H1 (cell line): ENCODE results near the gene PTPRG. TPM values are rescaled to one million over a fixed set of nuclear protein-coding genes. Genes with fewer than 3 reads are reported as not detected.
A peak's percentile ranks its signal among the peaks of the same experiment; 100 is the strongest.

ENCODE experiments used
- CTCF ChIA-PET: fragments of 300-600 bp; sonication (Branson Sonifier 250); formaldehyde crosslinking; loops from one replicate; lab custom pipeline; 2021; ENCODE audit not compliant: partially characterized antibody; lab: Charles Lee
- POLR2A ChIA-PET: fragments of 300-600 bp; sonication (Branson Sonifier 250); formaldehyde crosslinking; loops from one replicate; lab custom pipeline; 2021; ENCODE audit warnings: inconsistent platforms; ENCODE audit not compliant: partially characterized antibody; lab: Charles Lee
- DNase-seq, 2 experiments: peaks; one replicate each; pipeline versions ENCODE4 v3.0.0 to v3.0.0-alpha.2; 2010 to 2022; ENCODE audit warnings: low spot score in 2 of 2, low read depth in 1 of 2, mixed read lengths in 1 of 2
- FAIRE-seq: peaks from 2 replicates; lab custom pipeline; 2011; peaks lifted over from hg19 to GRCh38; lab: Jason Lieb, UNC
- H2AFZ ChIP-seq: 2 replicates; pipeline ENCODE4 v1.8.1; 2012; ENCODE audit warnings: low read length, inconsistent platforms
- H2AK5ac ChIP-seq: 2 replicates; pipeline ENCODE4 v1.6.1; 2013; ENCODE audit warnings: low read depth, low read length
- H2BK120ac ChIP-seq: replicated peaks from 2 replicates; pipeline ENCODE3; 2013; ENCODE audit warnings: low read depth, low read length, inconsistent platforms
- H2BK12ac ChIP-seq: 2 replicates; pipeline ENCODE4 v1.6.1; 2013; ENCODE audit warnings: low read depth, low read length
- H2BK15ac ChIP-seq: 2 replicates; pipeline ENCODE4 v1.6.1; 2013; ENCODE audit warnings: low read length
- H2BK20ac ChIP-seq: 2 replicates; pipeline ENCODE4 v1.6.1; 2013; ENCODE audit warnings: low read length
- H2BK5ac ChIP-seq: 2 replicates; pipeline ENCODE4 v1.6.1; 2013; ENCODE audit warnings: low read depth, low read length
- H3K14ac ChIP-seq: 2 replicates; pipeline ENCODE4 v1.6.1; 2013; ENCODE audit warnings: inconsistent platforms; ENCODE audit not compliant: insufficient read length
- H3K18ac ChIP-seq: 2 replicates; pipeline ENCODE4 v1.6.1; 2013; ENCODE audit warnings: low read length; ENCODE audit errors: extremely low read depth
- H3K23ac ChIP-seq: 2 replicates; pipeline ENCODE4 v1.6.1; 2013; ENCODE audit warnings: inconsistent platforms; ENCODE audit not compliant: insufficient read length
- H3K23me2 ChIP-seq: 2 replicates; pipeline ENCODE4 v1.6.1; 2013; ENCODE audit warnings: low read depth, low read length
- H3K27ac ChIP-seq: 2 replicates; pipeline ENCODE4 v1.6.1; 2011; ENCODE audit warnings: low read depth, low read length, inconsistent platforms
- H3K27me3 ChIP-seq, 4 experiments: replicated peaks in 1 of 4; 1 replicate in 1 of 4; 2 replicates in 3 of 4; pipeline versions ENCODE4 v1.6.1 to v1.8.1; 2011 to 2013; ENCODE audit warnings: low read length in 3 of 4, mild to moderate bottlenecking in 3 of 4, inconsistent platforms in 2 of 4, mixed read lengths in 2 of 4, moderate library complexity in 1 of 4; ENCODE audit not compliant: control insufficient read depth in 3 of 4, insufficient read depth in 3 of 4; ENCODE audit errors: extremely low read depth in 1 of 4
- H3K36me3 ChIP-seq, 4 experiments: 2 replicates each; pipeline versions ENCODE4 v1.6.1 to v1.8.1; 2011 to 2013; ENCODE audit warnings: mild to moderate bottlenecking in 4 of 4, low read length in 3 of 4, moderate library complexity in 2 of 4, control low read depth in 1 of 4, inconsistent platforms in 1 of 4; ENCODE audit not compliant: insufficient read depth in 4 of 4, control insufficient read depth in 2 of 4
- H3K4ac ChIP-seq: replicated peaks from 2 replicates; pipeline ENCODE3; 2013; ENCODE audit warnings: low read length, low read depth, mixed read lengths, inconsistent platforms; ENCODE audit not compliant: insufficient read length
- H3K4me1 ChIP-seq, 4 experiments: replicated peaks in 1 of 4; 1 replicate in 1 of 4; 2 replicates in 3 of 4; pipeline versions ENCODE4 v1.6.1 to v1.8.1; 2011 to 2013; ENCODE audit warnings: low read length in 3 of 4, inconsistent platforms in 2 of 4, mixed read lengths in 1 of 4; ENCODE audit not compliant: insufficient read depth in 4 of 4, control insufficient read depth in 3 of 4
- H3K4me2 ChIP-seq, 2 experiments: 2 replicates each; pipeline versions ENCODE4 v1.6.1 to v1.8.1; 2011 to 2013; ENCODE audit warnings: low read depth in 2 of 2, low read length in 2 of 2, control low read depth in 1 of 2, inconsistent platforms in 1 of 2, mild to moderate bottlenecking in 1 of 2; ENCODE audit not compliant: insufficient read depth in 1 of 2
- H3K4me3 ChIP-seq, 4 experiments: fragments of 200-600, 300-600 bp in 1 of 4; sonication (generic), shearing (Covaris generic), sonication (Bioruptor Twin) in 1 of 4; 2 replicates each; pipeline versions ENCODE4 v1.5.1 to v1.8.1; 2011 to 2016; ENCODE audit warnings: low read length in 4 of 4, low read depth in 3 of 4, control low read depth in 2 of 4, inconsistent platforms in 2 of 4, mild to moderate bottlenecking in 2 of 4, mixed read lengths in 1 of 4, moderate library complexity in 1 of 4; ENCODE audit not compliant: insufficient read depth in 2 of 4; ENCODE audit errors: extremely low read depth in 1 of 4
- H3K56ac ChIP-seq: replicated peaks from 2 replicates; pipeline ENCODE3; 2013; ENCODE audit warnings: low read depth, mild to moderate bottlenecking, mixed read lengths, low read length, inconsistent platforms; ENCODE audit not compliant: insufficient read length
- H3K79me1 ChIP-seq: 2 replicates; pipeline ENCODE4 v1.6.1; 2013; ENCODE audit warnings: low read depth, low read length, control low read depth
- H3K79me2 ChIP-seq, 2 experiments: 2 replicates each; pipeline versions ENCODE4 v1.6.1 to v1.8.1; 2012 to 2013; ENCODE audit warnings: low read length in 2 of 2, mild to moderate bottlenecking in 2 of 2, inconsistent platforms in 1 of 2; ENCODE audit not compliant: insufficient read depth in 2 of 2, control insufficient read depth in 1 of 2
- H3K9ac ChIP-seq, 4 experiments: replicated peaks in 1 of 4; 1 replicate in 1 of 4; 2 replicates in 3 of 4; pipeline versions ENCODE4 v1.6.1 to v1.8.1; 2011 to 2013; ENCODE audit warnings: low read depth in 3 of 4, low read length in 3 of 4, control low read depth in 2 of 4, mild to moderate bottlenecking in 2 of 4, moderate library complexity in 2 of 4, inconsistent platforms in 1 of 4; ENCODE audit errors: extremely low read depth in 1 of 4
- H3K9me3 ChIP-seq, 2 experiments: 2 replicates each; pipeline versions ENCODE4 v1.6.1 to v1.8.1; 2012 to 2013; ENCODE audit warnings: mild to moderate bottlenecking in 2 of 2, moderate library complexity in 2 of 2, control low read depth in 1 of 2, inconsistent platforms in 1 of 2, low read depth in 1 of 2, low read length in 1 of 2, mixed read lengths in 1 of 2; ENCODE audit not compliant: insufficient read depth in 2 of 2
- H4K20me1 ChIP-seq, 2 experiments: replicated peaks in 1 of 2; 2 replicates each; pipeline versions ENCODE3 to v1.8.1; 2011 to 2013; ENCODE audit warnings: inconsistent platforms in 2 of 2, low read length in 2 of 2, mild to moderate bottlenecking in 1 of 2; ENCODE audit not compliant: insufficient read depth in 2 of 2, control insufficient read depth in 1 of 2
- H4K5ac ChIP-seq: 2 replicates; pipeline ENCODE4 v1.6.1; 2013; ENCODE audit warnings: low read length, low read depth, mixed read lengths, inconsistent platforms; ENCODE audit not compliant: insufficient read length
- H4K8ac ChIP-seq: 2 replicates; pipeline ENCODE4 v1.8.0; 2013; ENCODE audit warnings: mild to moderate bottlenecking, moderate library complexity, low read length, inconsistent platforms; ENCODE audit not compliant: insufficient read depth; ENCODE audit errors: extremely low read depth
- H4K91ac ChIP-seq: replicated peaks from 2 replicates; pipeline ENCODE3; 2013; ENCODE audit warnings: low read length, mixed read lengths, inconsistent platforms; ENCODE audit not compliant: insufficient read length
- ATF3 ChIP-seq: IDR thresholded peaks from 2 replicates; pipeline ENCODE4 v1.6.1; 2011; ENCODE audit warnings: low read depth, mild to moderate bottlenecking, low read length; ENCODE audit not compliant: insufficient read depth
- BCL11A ChIP-seq, 2 experiments: IDR thresholded peaks; one replicate each; pipeline ENCODE4 v1.6.1; 2011; ENCODE audit warnings: low read depth in 2 of 2, low read length in 2 of 2, mild to moderate bottlenecking in 2 of 2
- CBX5 ChIP-seq: fragments of 300-800, 300-1000 bp; sonication (generic); IDR thresholded peaks from 2 replicates; pipeline ENCODE4 v1.7.1; 2016; ENCODE audit warnings: antibody characterized with exemption, low read length, low read depth
- EZH2 ChIP-seq: fragments of 200-600 bp; sonication (generic); IDR thresholded peaks from 2 replicates; pipeline ENCODE4 v1.7.1; 2012; ENCODE audit warnings: low read depth, mild to moderate bottlenecking, moderate library complexity, low read length, inconsistent platforms; ENCODE audit not compliant: severe bottlenecking
- RFX5 ChIP-seq: IDR thresholded peaks from 2 replicates; pipeline ENCODE4 v1.6.1; 2011; ENCODE audit warnings: low read depth, low read length, improper control_type of control experiment, borderline replicate concordance
- SIN3A ChIP-seq, 2 experiments: IDR thresholded peaks in 1 of 2; conservative IDR thresholded peaks in 1 of 2; 2 replicates each; pipeline ENCODE4 v1.6.1; 2011 to 2012; ENCODE audit warnings: low read length in 2 of 2, improper control_type of control experiment in 1 of 2, low read depth in 1 of 2, mild to moderate bottlenecking in 1 of 2
- SIRT6 ChIP-seq: IDR thresholded peaks from one replicate; pipeline ENCODE4 v1.7.1; 2012; ENCODE audit warnings: low read length, inconsistent platforms
- SP1 ChIP-seq: IDR thresholded peaks from 2 replicates; pipeline ENCODE4 v1.6.1; 2011; ENCODE audit warnings: low read depth, low read length
- SP2 ChIP-seq: IDR thresholded peaks from 2 replicates; pipeline ENCODE4 v1.6.1; 2012; ENCODE audit warnings: mild to moderate bottlenecking, low read length, inconsistent platforms
- TAF1 ChIP-seq: IDR thresholded peaks from 2 replicates; pipeline ENCODE4 v1.6.1; 2011; ENCODE audit warnings: mild to moderate bottlenecking, low read depth, low read length
- USF2 ChIP-seq: IDR thresholded peaks from 2 replicates; pipeline ENCODE4 v1.6.1; 2011; ENCODE audit warnings: low read length, improper control_type of control experiment
- YY1 ChIP-seq: IDR thresholded peaks from 2 replicates; pipeline ENCODE4 v1.6.1; 2011; ENCODE audit warnings: low read depth, mild to moderate bottlenecking, low read length
- WGBS, 2 experiments: shearing (Covaris generic) in 1 of 2; methylation state at CpG; one replicate each; pipeline versions ENCODE4 v1.1.6 to v1.1.7; 2013 to 2015; ENCODE audit warnings: low lambda C conversion rate in 2 of 2, mixed read lengths in 2 of 2, inconsistent platforms in 1 of 2, low coverage in 1 of 2, missing lambda C conversion rate in 1 of 2; ENCODE audit not compliant: insufficient replicate concordance in 2 of 2, insufficient coverage in 1 of 2, insufficient read length in 1 of 2; ENCODE audit errors: extremely low coverage in 1 of 2, missing lambda C conversion rate in 1 of 2; 5-methylcytosine and 5-hydroxymethylcytosine counted together
- polyA plus RNA-seq, 7 experiments: library from polyadenylated mRNA; depleted of rRNA in 3 of 7; stranded (reverse) in 5 of 7; unstranded in 2 of 7; fragments of >200 nt in 5 of 7; fragments of 200-250 nt in 2 of 7; gene quantifications; 1 replicate in 5 of 7; 2 replicates in 1 of 7; 4 replicates in 1 of 7; pipeline versions ENCODE4 v1.2.1 to v1.2.3, GENCODE V29; 2011 to 2013; ENCODE audit warnings: missing spikeins in 2 of 7, mixed read lengths in 2 of 7
- total RNA-seq: library from RNA; stranded (reverse); fragmentation: NEBNext Ultra II Directional; extraction: Animal tissue kit (Norgen Biotek cat#: 25700); gene quantifications from 2 replicates; pipeline ENCODE4 v1.2.1, GENCODE V29; 2021

PTPRG gene
- total and polyA plus RNA-seq, 2 of the 8 experiments (the other 6 are each of a cell fraction or from before 2014, with no cell fraction given) = 23.3 to 96.2 TPM

- peaks cover 5 to 37% (median 31%) of the 10 kb centered on the region in 4 experiments for H3K4me1 ChIP-seq
- H3K18ac ChIP-seq = peak overlapping the region; percentile 79; the same call in 1 of the 2 replicates
- FAIRE-seq (no peak), DNase-seq (no peak)
- no peaks in the 10 kb centered on the region for H3K23me2 ChIP-seq
- no peak overlapping the region for H2BK120ac ChIP-seq
- H4K5ac ChIP-seq = no peak overlapping the region
- H3K27me3 ChIP-seq = no peaks in the 10 kb centered on the region
- peak overlapping the region; percentile 32; the same call in 1 of the 2 replicates for H2BK5ac ChIP-seq
- H2BK12ac ChIP-seq = 0 out of 2 replicates have a peak overlapping the region, but pooled peaks have one; percentile 54
- H3K79me2 ChIP-seq = peaks cover 6 to 82% of the 10 kb centered on the region in 2 experiments; a peak in 3 of 4 replicates
- H2BK20ac ChIP-seq = no peak overlapping the region; the same call in 1 of the 2 replicates
- H3K4me2 ChIP-seq = no peak overlapping the region
- H3K56ac ChIP-seq = no peak overlapping the region
- H2AFZ ChIP-seq = no peak overlapping the region
- H3K36me3 ChIP-seq = no peaks in the 10 kb centered on the region
- no peak overlapping the region for H3K27ac ChIP-seq
- no peak overlapping the region for H2AK5ac ChIP-seq
- 67% methylated on average over 2 of the region's 2 CpGs; no CpG with 5 or more reads in 1 of the 2 experiments for WGBS, 2 experiments
- H3K4ac ChIP-seq = no peak overlapping the region
- ChIA-PET POLR2A (interaction anchor here (1.0 to 5.7 kb wide), 4 partner anchors 8 to 13 kb away, joined by 3 to 42 read pairs (median 5); no protein-coding TSS in a partner anchor), CTCF (interaction anchor here (0.6 to 1.9 kb wide), 3 partner anchors 12 to 490 kb away, joined by 3 to 6 read pairs (median 4); no protein-coding TSS in a partner anchor)
- H3K4me3 ChIP-seq = no peak overlapping the region
- H3K14ac ChIP-seq = no peak overlapping the region
- H2BK15ac ChIP-seq = no peak overlapping the region
- no peaks in the 10 kb centered on the region for H3K9me3 ChIP-seq
- TF ChIP-seq SP2 (no peak), TAF1 (no peak), YY1 (no peak), BCL11A (IDR thresholded peaks at IDR 0.05; ENCODE audit: low read depth in 2 of 2, low read length in 2 of 2) (no peak), SIN3A (conservative IDR thresholded peaks at IDR 0.05 in 1 of 2, IDR thresholded peaks at IDR 0.05 in 1 of 2; ENCODE audit: low read depth in 1 of 2, low read length in 2 of 2) (no peak), CBX5 (no peak), EZH2 (no peak), RFX5 (no peak), SP1 (no peak), USF2 (no peak), SIRT6 (no peak), ATF3 (no peak)
- no peaks in the 10 kb centered on the region for H4K20me1 ChIP-seq
- H3K23ac ChIP-seq = no peak overlapping the region
- no peak overlapping the region for H4K8ac ChIP-seq
- H3K79me1 ChIP-seq = peaks cover 5% of the 10 kb centered on the region; the same call in 1 of the 2 replicates
- H3K9ac ChIP-seq = no peak overlapping the region
- no peak overlapping the region for H4K91ac ChIP-seq
These were observed 135.9 kb downstream of the PTPRG start for GRCh38 chr3:61697301-61697700.
